Measurements from ENCODE around the gene PRDM15. TPM values are rescaled to one million over a fixed set of nuclear protein-coding genes. Genes with fewer than 3 reads are reported as not detected.

Gene PRDM15
- polyA plus RNA-seq, 4 donors, result 3.6 to 5.1 (median 4.3) TPM

DNA sequence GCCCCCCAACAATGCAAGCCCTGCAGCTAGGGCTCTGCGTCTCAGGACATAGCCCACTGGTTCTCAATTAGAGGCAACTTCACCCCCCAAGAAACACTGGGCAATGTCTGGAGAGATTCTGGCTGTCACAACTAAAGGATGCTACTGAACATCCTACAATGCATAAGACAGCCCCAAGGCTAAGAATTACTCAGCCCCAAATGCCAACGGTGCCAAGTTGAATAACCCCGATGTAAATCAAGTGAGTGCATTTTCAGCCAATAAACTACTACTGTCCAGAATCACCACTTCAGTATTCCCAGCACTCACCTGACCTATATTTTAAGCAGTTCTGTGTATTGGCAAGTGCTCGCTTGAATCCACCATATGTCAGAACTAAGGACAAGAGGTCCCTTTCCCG, 119.2 kb downstream of the PRDM15 start:
- peaks cover 0 to 68% (median 4%) of the 10 kb centered on the region in 3 donors for H3K36me3 ChIP-seq (ENCODE audit: control insufficient read depth in 3 of 3, insufficient read depth in 2 of 3, low read depth in 1 of 3, low read length in 3 of 3)
- no peak overlapping the region for H3K27ac ChIP-seq (ENCODE audit: low read depth in 1 of 3, low read length in 2 of 3)
- no peak overlapping the region for H3K4me3 ChIP-seq (ENCODE audit: low read depth in 1 of 3, low read length in 3 of 3)
- peaks cover 0 to 20% (median 11%) of the 10 kb centered on the region in 3 donors for H3K27me3 ChIP-seq (ENCODE audit: control insufficient read depth in 3 of 3, insufficient read depth in 3 of 3, low read length in 3 of 3)
- no peaks in the 10 kb centered on the region for H3K9me3 ChIP-seq (ENCODE audit: control insufficient read depth in 2 of 2, insufficient read depth in 1 of 2, low read depth in 1 of 2, low read length in 1 of 2)
- FAIRE-seq (no peak), DNase-seq (no peak)
- H3K4me1 ChIP-seq (ENCODE audit: control insufficient read depth in 3 of 3, insufficient read depth in 2 of 3, low read depth in 1 of 3, low read length in 2 of 3), result peaks cover 3 to 52% (median 6%) of the 10 kb centered on the region in 3 donors
- 82 to 91% (median 82%) methylated on average over 5 of the region's 5 CpGs for WGBS, 3 donors

DNA sequence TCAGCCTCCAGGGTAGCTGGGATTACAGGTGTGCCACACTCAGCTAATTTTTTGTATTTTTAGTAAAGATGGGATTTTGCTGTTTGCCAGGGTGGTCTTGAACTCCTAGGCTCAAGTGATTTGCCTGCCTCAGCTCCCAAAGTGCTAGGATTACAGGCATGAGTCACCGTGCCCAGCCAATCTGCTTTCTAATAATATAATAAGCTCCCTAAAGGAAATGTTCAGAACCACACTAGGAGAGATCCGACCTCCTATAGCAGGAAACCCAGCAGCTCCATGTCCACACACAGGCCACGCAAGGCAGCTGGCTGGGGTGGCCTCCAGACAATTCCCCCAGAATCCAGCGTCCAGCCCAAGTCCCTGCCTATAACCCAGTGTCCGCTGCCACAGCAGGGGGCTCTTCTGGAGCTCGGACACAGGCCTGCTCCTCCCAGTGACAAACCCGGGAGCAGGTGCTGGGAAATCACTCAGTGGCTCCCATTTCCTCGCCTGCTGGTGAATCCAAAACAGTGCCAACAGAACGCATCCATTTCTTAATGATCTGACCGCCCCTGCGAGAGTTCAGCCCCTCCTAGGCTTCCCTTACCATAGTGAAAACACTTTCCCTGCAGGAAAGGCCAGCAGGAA, 119.8 kb downstream of the PRDM15 start:
- Histone ChIP-seq H3K27me3 (ENCODE audit: control insufficient read depth in 3 of 3, insufficient read depth in 3 of 3, low read length in 3 of 3) (peaks cover 0 to 18% (median 11%) of the 10 kb centered on the region in 3 donors), H3K9me3 (ENCODE audit: control insufficient read depth in 2 of 2, insufficient read depth in 1 of 2, low read depth in 1 of 2, low read length in 1 of 2) (no peaks in the 10 kb centered on the region), H3K4me3 (ENCODE audit: low read depth in 1 of 3, low read length in 3 of 3) (no peak overlapping the region), H3K27ac (ENCODE audit: low read depth in 1 of 3, low read length in 2 of 3) (no peak overlapping the region), H3K36me3 (ENCODE audit: control insufficient read depth in 3 of 3, insufficient read depth in 2 of 3, low read depth in 1 of 3, low read length in 3 of 3) (peaks cover under 1 to 70% (median 9%) of the 10 kb centered on the region in 3 donors), H3K4me1 (ENCODE audit: control insufficient read depth in 3 of 3, insufficient read depth in 2 of 3, low read depth in 1 of 3, low read length in 2 of 3) (peaks cover 3 to 49% (median 6%) of the 10 kb centered on the region in 3 donors)
- 70 to 72% (median 70%) methylated on average over 11 of the region's 11 CpGs for WGBS, 3 donors
- FAIRE-seq (no peak), DNase-seq (no peak)

DNA sequence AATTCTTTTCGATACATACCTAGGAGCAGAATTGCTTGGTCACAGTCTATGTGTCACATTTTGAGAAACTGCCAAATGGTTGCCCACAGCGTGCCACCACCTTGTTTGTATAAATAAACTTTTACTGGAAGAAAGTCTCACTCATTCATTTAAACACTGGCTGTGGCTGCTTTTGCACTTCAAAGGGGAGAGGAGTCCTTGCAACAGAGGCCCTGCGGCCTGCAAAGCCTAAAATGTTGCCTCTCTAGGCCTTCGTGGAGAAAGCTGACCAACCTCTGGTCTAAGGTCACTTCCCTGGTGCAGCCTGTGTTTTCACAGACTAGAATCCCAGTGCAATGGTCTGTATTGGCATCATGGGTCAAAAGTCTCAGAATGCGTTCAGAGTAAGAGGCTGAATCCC, 120.6 kb downstream of the PRDM15 start:
- H3K4me1 ChIP-seq (ENCODE audit: control insufficient read depth in 3 of 3, insufficient read depth in 2 of 3, low read depth in 1 of 3, low read length in 2 of 3), result peaks cover 3 to 45% (median 6%) of the 10 kb centered on the region in 3 donors
- H3K9me3 ChIP-seq (ENCODE audit: control insufficient read depth in 2 of 2, insufficient read depth in 1 of 2, low read depth in 1 of 2, low read length in 1 of 2), result no peaks in the 10 kb centered on the region
- WGBS, 3 donors, result 77 to 84% (median 81%) methylated on average over 5 of the region's 5 CpGs
- no peak overlapping the region for H3K4me3 ChIP-seq (ENCODE audit: low read depth in 1 of 3, low read length in 3 of 3)
- no peak overlapping the region for H3K27ac ChIP-seq (ENCODE audit: low read depth in 1 of 3, low read length in 2 of 3)
- no peak for FAIRE-seq
- peaks cover 2 to 70% (median 10%) of the 10 kb centered on the region in 3 donors for H3K36me3 ChIP-seq (ENCODE audit: control insufficient read depth in 3 of 3, insufficient read depth in 2 of 3, low read depth in 1 of 3, low read length in 3 of 3)
- no peak for DNase-seq
- H3K27me3 ChIP-seq (ENCODE audit: control insufficient read depth in 3 of 3, insufficient read depth in 3 of 3, low read length in 3 of 3), result peaks cover 0 to 11% (median 10%) of the 10 kb centered on the region in 3 donors

DNA sequence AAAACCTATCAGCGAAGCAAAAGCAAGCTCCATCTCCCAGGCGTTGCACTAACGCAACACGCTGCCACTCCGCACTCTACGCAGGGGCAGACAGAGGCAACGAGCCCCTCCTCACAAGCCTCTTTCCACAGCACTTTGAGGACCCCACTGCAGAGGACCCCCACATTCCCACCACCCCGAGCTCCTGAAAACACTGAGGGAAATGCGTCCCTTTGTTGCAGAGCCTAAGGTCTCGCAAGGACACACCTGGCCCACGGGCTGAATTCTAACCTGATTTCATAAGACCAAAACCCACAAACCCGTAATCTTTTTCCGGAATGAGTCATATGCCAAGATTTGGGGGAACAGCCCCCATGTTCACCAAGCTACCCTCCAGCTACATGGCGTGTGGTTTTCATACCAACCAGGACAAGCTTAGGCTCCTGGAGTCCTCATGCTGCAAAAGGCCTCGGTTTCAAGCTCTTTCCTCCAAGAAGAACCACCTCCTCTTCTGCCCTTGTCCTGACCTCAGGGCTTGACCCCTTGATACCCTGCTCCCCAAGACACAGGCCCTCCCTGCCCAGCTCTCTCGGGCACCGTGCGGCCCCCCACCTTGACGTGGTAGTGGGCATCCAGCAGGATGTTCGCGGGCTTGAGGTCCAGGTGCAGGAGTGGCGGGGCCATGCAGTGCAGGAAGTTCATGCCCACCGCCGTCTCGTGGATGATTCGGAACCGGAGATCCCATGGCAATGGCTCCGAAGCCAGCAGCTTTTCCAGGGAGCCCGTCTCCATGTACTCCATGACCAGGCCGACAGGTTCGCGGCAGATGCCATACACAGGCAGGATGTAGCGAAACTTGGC, 123.0 kb downstream of the PRDM15 start:
- no peak overlapping the region for H3K4me3 ChIP-seq (ENCODE audit: low read depth in 1 of 3, low read length in 3 of 3)
- H3K27ac ChIP-seq (ENCODE audit: low read depth in 1 of 3, low read length in 2 of 3), result no peak overlapping the region
- H3K36me3 ChIP-seq (ENCODE audit: control insufficient read depth in 3 of 3, insufficient read depth in 2 of 3, low read depth in 1 of 3, low read length in 3 of 3), result peaks cover 2 to 77% (median 10%) of the 10 kb centered on the region in 3 donors
- FAIRE-seq (no peak), DNase-seq (no peak)
- 90 to 93% (median 93%) methylated on average over 33 of the region's 33 CpGs for WGBS, 3 donors
- peaks cover 0 to 3% (median 0%) of the 10 kb centered on the region in 3 donors for H3K27me3 ChIP-seq (ENCODE audit: control insufficient read depth in 3 of 3, insufficient read depth in 3 of 3, low read length in 3 of 3)
- peaks cover 0 to 40% (median 2%) of the 10 kb centered on the region in 3 donors for H3K4me1 ChIP-seq (ENCODE audit: control insufficient read depth in 3 of 3, insufficient read depth in 2 of 3, low read depth in 1 of 3, low read length in 2 of 3)
- no peaks in the 10 kb centered on the region for H3K9me3 ChIP-seq (ENCODE audit: control insufficient read depth in 2 of 2, insufficient read depth in 1 of 2, low read depth in 1 of 2, low read length in 1 of 2)

DNA sequence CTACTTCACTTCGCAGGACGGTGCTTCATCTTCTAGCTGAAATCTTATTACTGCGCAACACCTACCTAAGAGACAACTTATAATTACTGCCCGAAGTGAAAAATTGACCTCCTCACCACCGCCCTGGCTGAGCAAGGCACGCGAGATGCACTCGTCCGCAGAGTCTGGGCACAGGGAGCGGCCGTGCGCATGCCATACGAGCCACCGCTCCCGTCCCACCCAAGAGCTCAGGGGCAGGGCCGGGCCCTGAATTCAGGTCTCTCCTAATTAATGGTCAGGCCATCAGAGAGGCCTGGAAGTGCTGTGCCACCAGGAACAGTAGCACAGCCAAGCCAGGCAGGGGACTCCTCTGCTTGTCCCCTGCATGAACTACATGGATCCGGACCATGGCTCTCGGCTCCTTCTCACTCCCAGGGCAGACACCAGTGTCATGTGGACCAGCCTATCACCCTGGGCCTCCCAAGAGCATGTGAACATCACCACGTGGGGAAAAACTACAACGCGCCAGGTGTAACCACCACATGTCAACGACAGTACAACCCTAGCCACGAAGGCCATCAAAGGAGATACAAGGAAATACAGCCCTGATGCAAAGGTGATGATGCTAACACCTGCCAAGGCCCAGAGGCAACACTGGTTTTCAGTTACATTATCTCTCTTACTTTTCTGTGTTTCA, 123.7 kb downstream of the PRDM15 start:
- no peak for DNase-seq
- Histone ChIP-seq H3K27ac (ENCODE audit: low read depth in 1 of 3, low read length in 2 of 3) (no peak overlapping the region), H3K36me3 (ENCODE audit: control insufficient read depth in 3 of 3, insufficient read depth in 2 of 3, low read depth in 1 of 3, low read length in 3 of 3) (peaks cover 2 to 81% (median 13%) of the 10 kb centered on the region in 3 donors), H3K9me3 (ENCODE audit: control insufficient read depth in 2 of 2, insufficient read depth in 1 of 2, low read depth in 1 of 2, low read length in 1 of 2) (no peaks in the 10 kb centered on the region), H3K27me3 (ENCODE audit: control insufficient read depth in 3 of 3, insufficient read depth in 3 of 3, low read length in 3 of 3) (no peaks in the 10 kb centered on the region), H3K4me1 (ENCODE audit: control insufficient read depth in 3 of 3, insufficient read depth in 2 of 3, low read depth in 1 of 3, low read length in 2 of 3) (peaks cover 0 to 38% (median 2%) of the 10 kb centered on the region in 3 donors), H3K4me3 (ENCODE audit: low read depth in 1 of 3, low read length in 3 of 3) (no peak overlapping the region)
- 86 to 91% (median 87%) methylated on average over 23 of the region's 23 CpGs for WGBS, 3 donors
- no peak for FAIRE-seq

DNA sequence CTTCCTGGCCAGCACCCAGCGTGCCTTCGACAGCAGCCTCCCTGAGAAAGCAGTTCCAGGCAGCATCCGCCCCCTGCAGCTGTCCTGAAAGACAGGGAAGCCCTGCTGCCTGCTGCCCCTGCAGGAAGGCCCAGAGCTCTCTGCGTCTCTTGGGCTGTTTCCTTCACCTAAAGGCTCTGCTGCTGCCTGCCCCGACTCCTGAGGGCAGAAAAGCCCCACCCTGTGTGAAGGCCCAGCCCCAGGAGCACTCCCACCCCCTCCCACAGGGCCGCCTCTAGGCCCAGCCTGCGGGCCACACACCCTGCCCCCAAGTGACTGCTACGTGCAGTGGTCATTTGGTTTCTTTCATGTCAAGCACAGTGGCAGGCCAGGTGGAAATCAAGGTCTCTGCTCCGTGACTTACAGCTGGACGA, 124.7 kb downstream of the PRDM15 start:
- 73 to 74% (median 74%) methylated on average over 10 of the region's 10 CpGs for WGBS, 3 donors
- DNase-seq (no peak), FAIRE-seq (no peak)
- Histone ChIP-seq H3K27me3 (ENCODE audit: control insufficient read depth in 3 of 3, insufficient read depth in 3 of 3, low read length in 3 of 3) (no peaks in the 10 kb centered on the region), H3K4me3 (ENCODE audit: low read depth in 1 of 3, low read length in 3 of 3) (no peak overlapping the region), H3K27ac (ENCODE audit: low read depth in 1 of 3, low read length in 2 of 3) (no peak overlapping the region), H3K36me3 (ENCODE audit: control insufficient read depth in 3 of 3, insufficient read depth in 2 of 3, low read depth in 1 of 3, low read length in 3 of 3) (peaks cover 2 to 83% (median 13%) of the 10 kb centered on the region in 3 donors), H3K4me1 (ENCODE audit: control insufficient read depth in 3 of 3, insufficient read depth in 2 of 3, low read depth in 1 of 3, low read length in 2 of 3) (peaks cover 0 to 39% (median 2%) of the 10 kb centered on the region in 3 donors), H3K9me3 (ENCODE audit: control insufficient read depth in 2 of 2, insufficient read depth in 1 of 2, low read depth in 1 of 2, low read length in 1 of 2) (no peaks in the 10 kb centered on the region)

DNA sequence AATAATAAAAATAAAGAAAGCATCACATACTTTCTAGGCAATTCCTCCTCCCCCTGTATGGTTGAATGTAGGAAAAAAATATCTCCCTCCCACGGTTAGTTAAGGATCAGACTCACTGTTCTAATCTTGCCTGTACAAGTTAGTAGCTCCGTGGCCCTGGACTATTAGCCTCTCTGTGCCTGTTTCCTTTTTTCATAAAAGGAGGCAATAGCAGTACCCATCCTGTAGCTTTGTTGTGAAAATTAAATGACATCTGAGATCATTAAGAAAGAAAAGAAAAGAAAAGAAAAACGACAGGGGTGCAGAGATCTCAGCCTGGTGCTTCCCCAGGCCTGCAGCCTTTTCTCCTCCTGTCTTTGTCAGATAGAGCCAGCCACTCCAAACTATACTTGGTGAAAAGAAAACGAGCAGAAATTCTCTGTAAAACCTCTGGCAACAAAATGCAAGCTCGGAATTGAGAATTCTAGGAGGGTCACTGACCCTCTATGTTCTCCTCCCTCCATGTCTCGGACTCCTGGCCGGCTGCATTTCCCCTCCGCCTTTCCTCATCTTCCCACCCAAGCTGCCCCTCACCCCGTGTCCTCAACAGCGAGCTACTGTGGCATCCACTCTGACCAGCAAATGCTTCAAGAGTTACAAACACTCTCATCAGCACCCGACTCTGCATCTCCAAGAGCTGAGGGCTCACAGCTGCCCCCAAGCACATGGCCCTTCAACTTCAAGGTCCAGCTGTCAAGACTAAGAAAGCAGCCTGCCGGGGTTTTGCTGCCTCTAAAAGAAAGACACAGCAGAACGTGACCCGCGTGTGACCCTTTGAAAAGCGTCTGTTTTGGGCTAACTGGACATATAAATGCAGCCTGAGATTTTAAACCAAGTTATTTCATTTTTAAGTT, 125.9 kb downstream of the PRDM15 start:
- 63 to 73% (median 67%) methylated on average over 16 of the region's 16 CpGs for WGBS, 3 donors
- FAIRE-seq (no peak), DNase-seq (no peak)
- H3K4me3 ChIP-seq (ENCODE audit: low read depth in 1 of 3, low read length in 3 of 3), result no peak overlapping the region
- peaks cover 2 to 85% (median 14%) of the 10 kb centered on the region in 3 donors for H3K36me3 ChIP-seq (ENCODE audit: control insufficient read depth in 3 of 3, insufficient read depth in 2 of 3, low read depth in 1 of 3, low read length in 3 of 3)
- H3K27ac ChIP-seq (ENCODE audit: low read depth in 1 of 3, low read length in 2 of 3), result no peak overlapping the region
- peaks cover 0 to 3% (median 0%) of the 10 kb centered on the region in 3 donors for H3K27me3 ChIP-seq (ENCODE audit: control insufficient read depth in 3 of 3, insufficient read depth in 3 of 3, low read length in 3 of 3)
- peaks cover 0 to 38% (median 2%) of the 10 kb centered on the region in 3 donors for H3K4me1 ChIP-seq (ENCODE audit: control insufficient read depth in 3 of 3, insufficient read depth in 2 of 3, low read depth in 1 of 3, low read length in 2 of 3)
- H3K9me3 ChIP-seq (ENCODE audit: control insufficient read depth in 2 of 2, insufficient read depth in 1 of 2, low read depth in 1 of 2, low read length in 1 of 2), result no peaks in the 10 kb centered on the region

Data from small intestine (tissue), 7 donors.